Colon (tissue), 2 donors: ENCODE data around the gene HOXA6.

ENCODE experiments used
- FAIRE-seq: peaks from 2 replicates; lab custom pipeline; 2012; peaks lifted over from hg19 to GRCh38; lab: Jason Lieb, UNC
- donor health status: control.
- donor health status: control.

The HOXA6 gene

GRCh38 chr7:27161214-27161720 is 13.7 kb upstream of the HOXA6 start:
- no peak for FAIRE-seq

DNA sequence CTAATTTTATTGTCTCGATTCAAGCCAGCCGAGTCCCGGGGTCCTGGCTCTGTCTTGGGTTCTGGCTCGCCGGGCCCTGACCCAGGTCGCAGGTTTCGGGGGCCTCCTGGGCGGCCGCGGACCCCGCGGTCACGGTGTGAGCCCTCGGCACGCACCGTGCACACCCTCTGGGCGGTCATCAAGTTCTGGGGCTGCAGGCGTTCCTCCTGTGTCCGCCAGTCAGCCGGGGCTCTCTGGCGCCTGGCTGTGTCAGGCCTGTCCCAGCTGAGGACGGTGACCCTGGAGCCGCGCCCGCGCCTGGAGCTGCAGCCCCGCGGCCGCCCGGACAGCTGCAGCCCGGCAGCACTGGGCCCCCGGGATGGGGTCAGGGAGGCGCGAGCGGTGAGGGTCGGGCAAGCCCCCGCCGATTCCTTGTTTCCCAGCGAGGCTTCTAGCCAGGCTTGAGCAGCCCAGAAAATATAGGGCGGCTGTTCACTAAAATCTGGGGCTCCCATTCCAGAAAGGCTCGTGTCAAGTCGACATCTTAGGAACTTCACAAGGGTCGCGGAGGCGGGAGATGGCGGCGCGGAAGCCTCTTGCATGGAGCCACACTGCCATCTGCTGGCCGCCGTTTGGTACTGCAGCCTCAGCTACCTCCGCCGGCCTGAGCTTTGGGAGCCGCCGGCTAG is 13.1 kb upstream of the HOXA6 start:
- FAIRE-seq: no peak

DNA sequence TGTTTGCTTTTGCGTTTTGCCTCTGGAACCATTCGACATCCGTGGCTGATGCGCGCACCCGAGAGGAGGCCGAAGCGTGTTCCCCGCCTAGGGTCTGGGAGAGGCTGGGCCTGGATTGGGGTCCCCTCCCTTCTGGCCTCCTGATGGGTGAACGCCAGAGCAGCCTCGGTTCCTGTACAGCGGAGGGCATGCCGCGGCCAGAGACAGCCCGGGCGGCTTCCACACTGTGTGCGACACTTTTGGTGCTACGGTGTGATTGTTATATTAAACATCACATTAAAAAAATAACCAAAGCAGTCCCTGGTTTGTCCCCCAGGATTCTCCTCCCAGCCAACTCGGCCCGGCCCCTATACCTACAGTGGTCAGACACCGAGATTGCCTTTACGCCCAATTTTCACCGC is 12.6 kb upstream of the HOXA6 start:
- no peak for FAIRE-seq

DNA sequence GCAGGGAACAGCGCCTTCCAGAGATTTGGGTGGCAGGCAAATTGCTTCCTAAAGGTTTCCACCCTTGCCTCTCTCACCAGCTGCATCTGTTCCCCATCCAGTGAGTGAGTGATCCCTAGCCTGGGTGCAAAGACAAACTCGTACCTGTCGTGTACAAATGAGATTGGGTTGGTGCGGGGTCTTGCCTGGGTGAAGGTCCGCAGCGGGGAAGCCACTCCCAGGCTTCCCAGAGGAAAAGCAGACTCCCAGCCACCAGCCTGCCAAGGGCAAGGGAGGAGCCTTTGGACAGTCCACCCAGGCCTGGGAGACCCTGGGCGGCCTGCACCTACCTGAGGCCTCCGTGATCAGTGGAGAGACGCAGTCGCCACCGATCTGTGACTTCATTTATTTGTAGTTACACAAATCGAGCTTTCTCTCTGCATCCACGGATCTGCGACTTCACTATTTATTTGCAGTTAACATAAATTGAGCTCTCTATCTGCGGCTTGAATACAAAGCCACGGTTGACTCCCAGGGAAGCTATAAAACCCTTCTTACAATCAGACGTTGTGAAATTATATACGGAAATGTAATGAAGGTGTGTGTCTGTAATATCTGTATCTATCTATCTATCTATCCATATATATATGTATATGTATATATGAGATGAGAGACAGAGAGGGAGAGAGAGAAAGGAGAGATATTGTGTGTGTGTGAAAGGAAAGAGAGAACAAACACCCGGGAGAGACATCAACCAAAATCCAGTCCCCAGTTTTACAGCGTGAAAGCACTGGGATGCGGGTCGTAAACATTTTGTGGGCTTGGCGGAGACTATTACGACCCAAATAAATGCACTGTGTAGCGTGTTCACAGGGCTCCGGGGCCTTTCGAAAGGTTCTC is 11.9 kb upstream of the HOXA6 start:
- no peak for FAIRE-seq

DNA sequence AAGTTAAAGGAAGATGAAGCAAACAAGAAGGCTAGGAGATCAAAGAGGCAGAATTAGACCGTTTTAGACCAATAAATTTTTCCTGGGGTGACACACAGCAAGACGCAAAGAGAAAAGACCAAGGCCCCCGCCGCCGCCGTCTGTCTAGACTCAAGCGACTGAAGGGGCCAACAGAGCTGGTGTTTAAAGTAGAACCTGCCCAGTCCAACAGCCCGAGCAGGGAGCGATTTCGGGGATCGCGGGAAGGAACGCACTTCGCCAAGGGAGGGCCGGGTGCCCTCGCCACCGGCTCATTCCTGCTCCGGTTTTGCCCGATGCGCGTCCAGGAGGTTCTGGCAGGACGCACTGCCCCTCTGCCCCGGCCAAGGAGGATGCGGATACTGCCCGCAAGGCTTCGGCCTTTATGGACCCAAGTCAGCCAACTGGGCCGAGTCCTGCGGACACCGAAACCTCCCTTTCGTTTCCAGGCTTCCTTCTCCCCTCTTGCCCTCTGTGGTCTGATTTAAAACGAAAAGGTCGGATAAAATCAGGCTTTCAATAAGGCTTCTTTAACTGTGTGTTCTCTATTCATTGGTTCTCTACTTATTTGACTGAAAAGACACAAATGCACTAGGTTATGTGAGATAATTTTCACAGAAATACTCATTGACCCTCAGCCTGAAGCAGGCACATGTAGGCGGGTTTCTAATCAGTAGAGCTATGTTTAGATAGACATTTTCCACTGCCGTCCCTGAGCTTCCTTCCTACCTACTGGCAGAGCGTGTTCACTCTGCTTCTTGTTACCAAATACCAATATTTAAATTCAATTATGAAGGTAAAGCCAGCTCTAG is 11.1 kb upstream of the HOXA6 start:
- FAIRE-seq: no peak

GRCh38 chr7:27157702-27158431 is 10.3 kb upstream of the HOXA6 start:
- FAIRE-seq: no peak

DNA sequence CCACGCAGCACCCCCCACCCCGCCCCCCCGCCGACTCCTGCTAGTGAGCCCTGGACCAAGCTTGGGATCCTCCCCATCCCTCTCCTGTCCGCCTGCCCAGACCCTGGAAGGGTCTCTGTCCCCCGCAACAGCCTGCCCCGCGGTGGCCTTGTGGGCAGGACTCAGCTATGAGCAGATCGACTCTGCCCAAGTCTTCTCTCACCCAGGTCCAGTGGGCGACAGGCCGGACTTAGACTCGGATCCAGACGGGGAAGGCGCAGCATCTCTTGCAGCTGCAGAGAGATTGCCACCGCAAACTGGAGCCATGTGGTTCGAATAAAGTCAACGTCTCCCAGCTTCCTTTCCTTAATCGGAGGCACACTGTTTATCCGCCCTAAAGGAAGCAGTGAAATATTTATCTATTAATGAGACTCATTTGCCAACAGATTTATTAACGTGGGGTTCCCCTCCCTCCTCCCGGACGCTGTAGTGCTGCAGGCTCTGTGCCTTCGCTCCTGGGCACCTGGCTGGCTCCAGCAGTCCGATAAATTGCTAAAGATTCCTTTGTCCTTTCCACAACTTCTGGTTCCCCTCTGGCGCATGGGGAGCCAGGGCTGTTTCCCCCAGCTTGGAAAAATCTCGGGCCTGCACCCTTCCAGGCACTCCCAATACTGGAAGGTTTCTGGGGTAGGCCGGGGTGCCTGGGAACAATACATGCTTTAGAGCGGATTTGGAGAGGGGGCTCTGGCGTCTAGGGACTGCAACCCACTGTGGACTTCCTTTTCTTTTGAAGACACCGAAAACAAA is 9.5 kb upstream of the HOXA6 start:
- FAIRE-seq: no peak

- no peak for FAIRE-seq
These were observed 8.9 kb upstream of the HOXA6 start, which contains the start of gene HOXA7 for GRCh38 chr7:27156508-27156898. TSS of gene HOXA7 (minus strand) at chr7:27156675. CDS start at chr7:27156545, 130 bp downstream.

DNA sequence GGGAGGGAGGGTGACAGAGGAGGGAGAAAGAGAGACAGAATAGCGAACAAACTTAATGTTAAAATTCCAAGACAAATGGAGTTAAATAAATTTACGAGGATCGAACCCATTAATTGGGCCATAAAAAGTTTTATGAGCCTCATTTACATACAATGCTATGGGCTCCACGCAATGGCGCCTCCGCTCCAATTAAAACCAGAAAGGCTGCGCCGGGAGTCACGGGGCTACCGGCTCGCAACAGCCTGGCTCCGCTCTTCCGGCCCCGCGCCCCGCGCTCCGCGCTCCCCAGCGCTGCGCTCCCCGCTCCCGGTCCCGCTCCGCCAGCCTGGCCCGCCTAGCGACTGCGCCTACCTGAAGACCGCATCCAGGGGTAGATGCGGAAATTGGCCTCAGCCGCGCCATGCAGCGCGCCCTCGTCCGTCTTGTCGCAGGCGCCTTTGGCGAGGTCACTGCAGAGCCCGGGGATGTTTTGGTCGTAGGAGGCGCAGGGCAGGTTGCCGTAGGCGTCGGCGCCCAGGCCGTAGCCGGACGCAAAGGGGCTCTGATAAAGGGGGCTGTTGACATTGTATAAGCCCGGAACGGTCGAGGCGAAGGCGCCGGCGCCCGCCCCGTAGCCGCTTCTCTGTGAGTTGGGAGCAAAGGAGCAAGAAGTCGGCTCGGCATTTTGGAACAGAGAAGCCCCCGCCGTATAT is 8.4 kb upstream of the HOXA6 start:
- FAIRE-seq: no peak

DNA sequence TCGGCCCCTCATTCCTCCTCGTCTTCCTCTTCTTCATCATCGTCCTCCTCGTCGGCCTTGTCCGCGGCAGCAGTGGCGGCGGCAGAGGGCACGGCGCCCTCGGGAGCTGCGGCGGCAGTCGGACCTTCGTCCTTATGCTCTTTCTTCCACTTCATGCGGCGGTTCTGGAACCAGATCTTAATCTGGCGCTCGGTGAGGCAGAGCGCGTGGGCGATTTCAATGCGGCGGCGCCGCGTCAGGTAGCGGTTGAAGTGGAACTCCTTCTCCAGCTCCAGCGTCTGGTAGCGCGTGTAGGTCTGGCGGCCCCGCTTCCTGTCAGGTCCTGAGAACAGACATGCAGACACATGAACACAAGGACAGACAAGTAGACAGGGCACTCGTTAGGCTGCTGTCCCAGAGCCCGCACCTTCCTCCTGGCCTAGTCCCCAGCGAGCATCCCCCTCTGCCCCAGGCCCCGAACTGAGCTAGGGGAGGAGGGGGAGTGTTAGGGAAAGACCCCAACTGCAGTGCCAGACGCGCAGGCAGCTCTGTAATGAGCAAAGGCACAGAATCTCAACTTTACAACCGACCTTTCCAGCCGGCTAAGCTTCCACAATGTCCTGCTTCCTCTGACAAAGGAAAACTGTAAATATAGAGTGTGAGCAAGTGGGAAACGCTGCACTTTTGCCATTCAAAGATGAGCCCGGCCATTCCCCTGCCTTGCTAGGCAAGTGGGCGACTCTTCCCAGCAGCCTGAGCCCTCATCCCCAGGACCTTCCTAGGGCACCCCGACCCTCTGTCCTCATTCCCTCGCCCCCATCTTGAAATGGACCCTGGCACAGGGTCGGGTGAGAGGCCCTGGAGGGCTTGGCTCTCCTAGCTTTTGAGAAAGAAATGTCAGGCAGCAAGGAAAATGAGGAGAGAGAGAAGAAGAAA is 7.6 kb upstream of the HOXA6 start:
- no peak for FAIRE-seq

DNA sequence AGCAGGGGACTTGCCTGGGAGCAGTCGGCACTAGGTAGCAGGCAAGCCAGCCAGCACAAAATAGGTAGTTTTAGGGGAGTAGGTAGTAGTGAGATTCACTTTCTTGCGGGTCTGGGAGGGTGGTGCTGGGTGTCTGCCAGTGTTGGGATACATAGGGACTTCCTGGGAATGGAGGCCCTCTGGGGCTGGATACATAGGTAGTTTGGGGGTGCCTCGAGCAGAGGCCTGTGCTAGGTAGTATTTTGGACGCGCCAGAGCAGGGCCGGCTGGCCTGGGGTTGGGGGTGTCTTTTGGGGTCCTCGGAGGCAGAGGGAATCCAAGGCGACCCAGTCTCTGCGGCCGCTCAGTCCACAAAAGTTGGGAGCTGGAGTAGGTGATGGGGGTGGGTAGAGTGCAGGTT is 6.8 kb upstream of the HOXA6 start:
- FAIRE-seq: no peak

GRCh38 chr7:27153526-27153925 is 6.0 kb upstream of the HOXA6 start:
- FAIRE-seq: no peak

GRCh38 chr7:27152816-27153442 is 5.4 kb upstream of the HOXA6 start:
- no peak for FAIRE-seq

DNA sequence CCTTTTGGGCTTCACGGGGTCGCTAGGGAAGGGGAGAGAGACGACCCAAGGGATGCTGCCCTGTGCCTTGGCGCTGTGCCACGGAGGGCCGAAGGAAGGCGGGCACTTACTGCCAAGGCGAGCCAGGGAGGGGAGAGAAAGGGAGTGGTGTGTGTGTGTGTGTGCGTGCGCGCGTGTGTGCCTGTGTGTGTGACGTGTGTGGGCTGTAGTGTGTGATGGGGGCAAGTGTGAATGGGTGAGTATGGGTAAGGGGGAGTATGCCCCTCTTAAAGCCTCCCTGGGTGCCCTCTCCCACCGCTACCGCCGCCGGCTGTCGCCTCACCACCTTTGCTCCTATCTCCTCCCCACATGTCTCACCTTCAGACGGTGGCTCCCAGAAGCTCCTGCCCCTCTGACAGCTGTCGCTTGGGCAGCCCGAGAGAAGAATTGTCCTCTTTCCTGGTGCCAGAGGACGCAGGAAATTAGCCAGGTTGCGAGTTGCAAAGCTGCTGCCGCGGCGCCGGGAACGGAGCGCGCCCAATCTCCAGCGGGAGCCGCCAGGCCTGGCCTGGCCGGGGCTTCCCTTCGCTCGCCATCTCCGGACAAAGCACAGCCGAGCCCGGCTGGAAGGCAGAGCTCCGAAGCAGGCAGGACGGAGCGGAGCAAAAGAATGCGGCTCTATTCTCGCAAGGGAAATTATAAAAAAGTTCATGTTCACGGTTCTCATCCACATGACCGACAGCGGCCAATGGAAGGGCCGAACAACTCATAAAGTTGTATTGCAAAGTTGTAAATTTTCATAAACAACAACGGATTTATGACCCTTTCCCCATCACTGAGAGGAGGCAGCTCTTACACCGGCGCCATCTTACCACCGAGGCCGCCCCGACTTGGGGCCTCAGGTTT is 4.6 kb upstream of the HOXA6 start, which contains the start of gene HOXA3:
Gene HOXA3 (minus strand): TSS at position 653 of the 885 bp plus-strand sequence. CDS start 41,943 bp downstream, outside the sequence.
- no peak for FAIRE-seq

DNA sequence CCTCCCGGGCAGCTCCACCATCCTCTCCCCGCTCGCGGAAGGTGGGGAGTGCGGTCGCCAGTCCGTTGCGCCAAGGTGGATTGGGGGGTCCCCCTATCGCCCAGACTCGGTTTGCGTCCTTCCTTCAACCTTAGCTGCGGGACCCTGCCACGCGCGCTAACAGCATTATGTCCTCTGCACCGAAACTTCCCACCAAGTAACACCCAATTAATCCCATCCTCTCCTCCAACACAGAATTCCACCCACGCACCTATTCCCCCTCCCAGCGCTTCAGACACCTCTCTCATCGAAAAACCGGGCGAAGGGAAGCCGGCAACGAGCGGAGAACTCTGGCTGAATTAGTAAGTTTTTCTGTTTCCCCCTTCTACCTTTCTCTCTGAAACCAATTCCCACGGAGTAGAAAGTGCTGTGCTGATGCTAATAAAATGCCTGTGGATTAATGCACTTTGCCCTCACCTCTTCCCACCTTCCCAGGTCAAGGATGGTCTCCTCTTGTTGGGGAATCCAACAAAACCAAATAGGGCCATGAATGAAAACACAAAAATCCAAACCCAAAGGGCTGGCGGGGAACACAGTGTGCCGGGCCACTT is 3.9 kb upstream of the HOXA6 start:
- FAIRE-seq: no peak

- FAIRE-seq: no peak
These were observed 3.2 kb upstream of the HOXA6 start for GRCh38 chr7:27150568-27151340.
